Astrocyte (in vitro differentiated cells and primary cell): ENCODE results near the gene AMFR. TPM values are rescaled to one million over a fixed set of nuclear protein-coding genes. Genes with fewer than 3 reads are reported as not detected.

ENCODE experiments used
- DNase-seq: peaks from one replicate; pipeline ENCODE4 v3.0.0-alpha.2; 2010; ENCODE audit warnings: low read depth
- FAIRE-seq: peaks from 2 replicates; lab custom pipeline; 2011; peaks lifted over from hg19 to GRCh38; lab: Jason Lieb, UNC
- H2AFZ ChIP-seq: 2 replicates; pipeline ENCODE4 v1.6.0; 2012; ENCODE audit warnings: low read depth, low read length, inconsistent platforms
- H3K27ac ChIP-seq: 2 replicates; pipeline ENCODE4 v1.5.1; 2011; ENCODE audit warnings: low read depth, low read length, inconsistent platforms
- H3K27me3 ChIP-seq: 2 replicates; pipeline ENCODE4 v1.6.0; 2011; ENCODE audit warnings: low read length, inconsistent platforms; ENCODE audit not compliant: insufficient read depth
- H3K36me3 ChIP-seq: 2 replicates; pipeline ENCODE4 v1.5.1; 2011; ENCODE audit warnings: low read length, inconsistent platforms; ENCODE audit not compliant: insufficient read depth
- H3K4me1 ChIP-seq: 2 replicates; pipeline ENCODE4 v1.5.1; 2011; ENCODE audit warnings: low read length, inconsistent platforms; ENCODE audit not compliant: insufficient read depth
- H3K4me2 ChIP-seq: 2 replicates; pipeline ENCODE4 v1.6.0; 2012; ENCODE audit warnings: low read length, inconsistent platforms
- H3K4me3 ChIP-seq: 2 replicates; pipeline ENCODE4 v1.5.1; 2011; ENCODE audit warnings: low read depth, mild to moderate bottlenecking, low read length, inconsistent platforms; ENCODE audit not compliant: insufficient read depth
- H3K79me2 ChIP-seq: 2 replicates; pipeline ENCODE4 v1.6.0; 2012; ENCODE audit warnings: mild to moderate bottlenecking, low read length, inconsistent platforms; ENCODE audit not compliant: insufficient read depth
- H3K9ac ChIP-seq: 2 replicates; pipeline ENCODE4 v1.6.0; 2012; ENCODE audit warnings: mild to moderate bottlenecking, low read length, inconsistent platforms
- H3K9me3 ChIP-seq: 2 replicates; pipeline ENCODE4 v1.5.1; 2012; ENCODE audit warnings: low read depth, mild to moderate bottlenecking, low read length, inconsistent platforms; ENCODE audit not compliant: insufficient read depth
- H4K20me1 ChIP-seq: 2 replicates; pipeline ENCODE4 v1.6.0; 2012; ENCODE audit warnings: low read length, inconsistent platforms; ENCODE audit not compliant: insufficient read depth
- H3K27ac Mint-ChIP-seq: one replicate; pipeline ENCODE4 v1.8.0; 2021; ENCODE audit warnings: mild to moderate bottlenecking, mixed read lengths; ENCODE audit not compliant: unreplicated experiment
- H3K27me3 Mint-ChIP-seq: one replicate; pipeline ENCODE4 v1.8.0; 2021; ENCODE audit warnings: low read depth, mixed read lengths; ENCODE audit not compliant: unreplicated experiment
- H3K36me3 Mint-ChIP-seq: one replicate; pipeline ENCODE4 v1.8.0; 2021; ENCODE audit warnings: low read depth, mixed read lengths; ENCODE audit not compliant: unreplicated experiment
- H3K4me1 Mint-ChIP-seq: one replicate; pipeline ENCODE4 v1.8.0; 2021; ENCODE audit warnings: low read depth, mixed read lengths; ENCODE audit not compliant: unreplicated experiment
- H3K4me3 Mint-ChIP-seq: one replicate; pipeline ENCODE4 v1.8.0; 2021; ENCODE audit warnings: mild to moderate bottlenecking, moderate library complexity, mixed read lengths; ENCODE audit not compliant: unreplicated experiment
- H3K9me3 Mint-ChIP-seq: one replicate; pipeline ENCODE4 v1.8.0; 2021; ENCODE audit warnings: mild to moderate bottlenecking, mixed read lengths; ENCODE audit not compliant: unreplicated experiment
- EZH2 ChIP-seq: IDR thresholded peaks from 2 replicates; pipeline ENCODE4 v1.6.1; 2012; ENCODE audit warnings: mild to moderate bottlenecking, low read length, inconsistent platforms; ENCODE audit not compliant: insufficient read depth
- total RNA-seq: library from RNA; stranded (reverse); gene quantifications from 2 replicates; pipeline ENCODE4 v1.2.1, GENCODE V29; 2021
- TF ChIP-seq, protein P1 (sequence below): IDR thresholded peaks from 2 replicates; pipeline ENCODE4 v1.5.1; 2011; ENCODE audit warnings: low read depth, mild to moderate bottlenecking, inconsistent platforms, low read length, moderate library complexity; ENCODE audit not compliant: insufficient read depth

The AMFR gene
- total RNA-seq, 1 donor from 2014 or later, result 86.2 TPM

DNA sequence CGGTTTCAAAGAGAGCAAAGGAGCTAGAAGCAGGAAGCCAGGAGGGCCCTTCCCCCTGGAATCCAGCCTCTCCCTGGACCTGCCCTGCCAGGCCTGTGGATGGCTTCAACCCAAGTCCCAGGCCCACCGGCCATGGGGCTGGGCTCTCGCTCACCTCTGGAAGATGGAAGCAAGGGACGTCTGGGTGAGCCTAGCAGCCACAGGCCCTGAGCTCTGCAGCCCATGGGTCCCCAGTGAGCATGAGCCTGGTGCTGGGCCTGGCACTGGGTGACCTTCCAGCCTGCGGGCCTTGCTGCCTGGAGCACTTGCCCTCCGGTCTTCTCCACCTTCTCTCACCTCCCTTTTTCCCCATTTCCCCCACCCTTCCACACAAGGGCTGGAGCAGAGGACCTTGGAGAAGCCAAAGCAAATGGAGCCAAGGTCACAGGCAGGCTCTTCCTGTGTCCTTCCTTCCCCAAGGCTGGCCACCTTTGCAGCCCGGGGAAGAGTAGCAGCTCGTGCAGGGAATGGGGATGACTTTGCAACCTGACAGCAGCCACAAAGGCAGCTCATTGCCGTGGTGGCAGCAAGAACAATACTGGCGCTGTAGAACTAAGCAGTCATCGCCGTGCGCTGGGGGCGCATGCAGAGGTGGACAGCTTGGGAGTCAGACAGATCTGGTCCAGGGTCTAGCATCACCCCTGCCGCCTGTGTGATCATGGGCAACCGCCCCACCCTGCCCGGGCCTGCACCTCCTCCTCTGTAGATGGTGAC is 86.6 kb downstream of the AMFR start:
- Mint-ChIP-seq H3K4me3 (no peak overlapping the region), H3K9me3 (no peaks in the 10 kb centered on the region), H3K4me1 (no peaks in the 10 kb centered on the region), H3K36me3 (no peaks in the 10 kb centered on the region), H3K27ac (no peak overlapping the region), H3K27me3 (peaks cover 14% of the 10 kb centered on the region)
- FAIRE-seq, result no peak
- no peak for DNase-seq
- no peaks in the 10 kb centered on the region for H3K4me1 ChIP-seq
- no peak overlapping the region for H3K4me2 ChIP-seq
- no peak for TF ChIP-seq EZH2
- TF ChIP-seq, protein P1, sequence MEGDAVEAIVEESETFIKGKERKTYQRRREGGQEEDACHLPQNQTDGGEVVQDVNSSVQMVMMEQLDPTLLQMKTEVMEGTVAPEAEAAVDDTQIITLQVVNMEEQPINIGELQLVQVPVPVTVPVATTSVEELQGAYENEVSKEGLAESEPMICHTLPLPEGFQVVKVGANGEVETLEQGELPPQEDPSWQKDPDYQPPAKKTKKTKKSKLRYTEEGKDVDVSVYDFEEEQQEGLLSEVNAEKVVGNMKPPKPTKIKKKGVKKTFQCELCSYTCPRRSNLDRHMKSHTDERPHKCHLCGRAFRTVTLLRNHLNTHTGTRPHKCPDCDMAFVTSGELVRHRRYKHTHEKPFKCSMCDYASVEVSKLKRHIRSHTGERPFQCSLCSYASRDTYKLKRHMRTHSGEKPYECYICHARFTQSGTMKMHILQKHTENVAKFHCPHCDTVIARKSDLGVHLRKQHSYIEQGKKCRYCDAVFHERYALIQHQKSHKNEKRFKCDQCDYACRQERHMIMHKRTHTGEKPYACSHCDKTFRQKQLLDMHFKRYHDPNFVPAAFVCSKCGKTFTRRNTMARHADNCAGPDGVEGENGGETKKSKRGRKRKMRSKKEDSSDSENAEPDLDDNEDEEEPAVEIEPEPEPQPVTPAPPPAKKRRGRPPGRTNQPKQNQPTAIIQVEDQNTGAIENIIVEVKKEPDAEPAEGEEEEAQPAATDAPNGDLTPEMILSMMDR, result no peak
- no peaks in the 10 kb centered on the region for H4K20me1 ChIP-seq
- no peaks in the 10 kb centered on the region for H3K9me3 ChIP-seq
- no peaks in the 10 kb centered on the region for H3K27me3 ChIP-seq
- H3K9ac ChIP-seq, result no peak overlapping the region
- no peak overlapping the region for H3K27ac ChIP-seq
- H2AFZ ChIP-seq, result no peak overlapping the region
- H3K4me3 ChIP-seq, result no peak overlapping the region
- H3K36me3 ChIP-seq, result no peaks in the 10 kb centered on the region
- no peaks in the 10 kb centered on the region for H3K79me2 ChIP-seq

DNA sequence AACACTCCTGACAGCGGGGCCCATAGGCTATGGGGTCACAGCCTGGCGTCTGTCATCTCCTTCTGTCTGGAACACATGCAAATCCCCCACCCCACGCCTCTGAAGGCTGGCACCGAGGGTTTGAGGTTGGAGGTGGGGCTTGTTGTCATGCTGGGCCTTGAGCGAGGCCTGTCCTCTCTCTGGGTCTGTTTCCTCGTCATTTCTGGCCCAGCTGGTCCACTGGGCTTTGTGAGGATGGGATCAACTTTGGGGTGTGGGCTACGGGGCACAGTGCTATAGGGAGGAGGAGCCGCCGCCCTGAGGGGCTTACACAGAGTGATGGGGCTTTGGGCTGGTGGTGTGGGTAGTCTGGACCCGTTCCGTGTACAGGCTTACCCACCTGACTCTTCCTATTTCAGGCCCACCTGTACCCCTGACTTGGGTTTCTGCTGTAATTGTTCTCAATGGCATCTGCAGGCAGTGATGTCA is 87.5 kb downstream of the AMFR start:
- Histone ChIP-seq H3K27ac (no peak overlapping the region), H3K36me3 (no peaks in the 10 kb centered on the region), H3K9ac (no peak overlapping the region), H3K27me3 (no peaks in the 10 kb centered on the region), H3K4me2 (no peak overlapping the region), H2AFZ (no peak overlapping the region), H4K20me1 (no peaks in the 10 kb centered on the region), H3K4me1 (no peaks in the 10 kb centered on the region), H3K79me2 (no peaks in the 10 kb centered on the region), H3K9me3 (no peaks in the 10 kb centered on the region), H3K4me3 (no peak overlapping the region)
- TF ChIP-seq EZH2, result no peak
- TF ChIP-seq, protein P1, result no peak
- no peak for DNase-seq
- H3K27ac Mint-ChIP-seq, result no peak overlapping the region
- H3K27me3 Mint-ChIP-seq, result peaks cover 14% of the 10 kb centered on the region
- FAIRE-seq, result no peak
- H3K4me1 Mint-ChIP-seq, result no peaks in the 10 kb centered on the region
- H3K36me3 Mint-ChIP-seq, result no peaks in the 10 kb centered on the region
- H3K4me3 Mint-ChIP-seq, result no peak overlapping the region
- H3K9me3 Mint-ChIP-seq, result no peaks in the 10 kb centered on the region

DNA sequence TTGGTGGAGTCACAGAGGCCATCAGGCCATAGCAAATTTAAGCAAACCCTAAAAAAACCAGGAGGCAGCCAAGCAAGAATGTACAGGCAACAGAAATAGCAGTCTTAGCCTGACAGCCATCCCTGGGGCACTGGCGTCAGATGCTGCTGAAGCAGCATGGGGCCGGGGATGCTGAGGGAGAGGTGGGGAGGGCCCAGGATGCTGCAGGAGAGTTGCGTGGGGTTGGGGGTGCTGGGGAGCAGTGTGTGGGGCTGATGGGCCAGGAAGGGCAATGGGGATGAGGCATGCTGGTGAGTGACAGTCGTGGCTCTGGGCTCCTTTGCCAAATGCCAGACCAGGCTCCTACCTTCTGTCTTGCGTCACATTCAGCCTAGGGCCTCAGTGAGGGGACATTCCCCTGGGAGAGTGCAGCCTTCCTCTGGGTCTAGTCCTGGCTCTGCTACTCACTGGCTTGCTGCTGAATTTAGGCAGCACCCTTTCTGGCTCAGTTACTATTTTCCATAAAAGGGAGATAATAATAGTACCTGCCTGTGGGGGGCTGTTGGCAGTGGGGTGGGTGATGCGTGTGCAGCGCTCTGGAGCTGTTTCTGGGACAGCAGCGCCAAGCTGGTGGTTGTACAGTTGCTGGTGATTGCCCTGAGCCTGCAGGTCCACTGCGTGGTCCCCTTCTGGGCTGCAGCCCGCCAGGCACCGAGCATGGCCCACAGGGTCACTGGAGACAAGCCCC is 88.1 kb downstream of the AMFR start:
- no peaks in the 10 kb centered on the region for H3K9me3 ChIP-seq

More for the DNA sequence above, 88.1 kb downstream of the AMFR start:
- no peak for DNase-seq
- Mint-ChIP-seq H3K4me3 (no peak overlapping the region), H3K36me3 (no peaks in the 10 kb centered on the region), H3K4me1 (no peaks in the 10 kb centered on the region), H3K27me3 (peaks cover 14% of the 10 kb centered on the region), H3K27ac (no peak overlapping the region), H3K9me3 (no peaks in the 10 kb centered on the region)
- Histone ChIP-seq H3K27me3 (no peaks in the 10 kb centered on the region), H2AFZ (no peak overlapping the region), H3K9ac (no peak overlapping the region), H3K79me2 (no peaks in the 10 kb centered on the region), H3K4me3 (no peak overlapping the region), H3K4me1 (no peaks in the 10 kb centered on the region), H3K27ac (no peak overlapping the region), H3K4me2 (no peak overlapping the region), H4K20me1 (no peaks in the 10 kb centered on the region), H3K36me3 (no peaks in the 10 kb centered on the region)
- no peak for TF ChIP-seq EZH2
- TF ChIP-seq, protein P1, result no peak
- FAIRE-seq, result no peak
